Neural progenitor cell (in vitro differentiated cells): ENCODE results near the gene PPFIA1.

Experiments
- CTCF ChIP-seq: fragments of 200-600 bp; sonication (generic); IDR thresholded peaks from 2 replicates; pipeline ENCODE4 v1.5.1; 2017; ENCODE audit warnings: antibody characterized with exemption, mild to moderate bottlenecking
- EZH2phosphoT487 ChIP-seq: fragments of 200-600 bp; sonication (generic); IDR thresholded peaks from 2 replicates; pipeline ENCODE4 v1.6.1; 2017; ENCODE audit warnings: antibody characterized with exemption

GRCh38 chr11:70368961-70369360, 98.5 kb downstream of the PPFIA1 start:
- TF ChIP-seq EZH2phosphoT487 (no peak), CTCF (no peak)
